ENCODE results near the gene RHOG. TPM values are rescaled to one million over a fixed set of nuclear protein-coding genes. Genes with fewer than 3 reads are reported as not detected.

RHOG gene
- polyA plus RNA-seq, 1 donor = 19.4 TPM

Other genes with a start within 250 kb of the RHOG start
- 4.1 TPM for gene ART5, start 199.0 kb downstream of the RHOG start, polyA plus RNA-seq (ENCODE audit: insufficient read length)
- gene ART1, start 195.8 kb downstream of the RHOG start, polyA plus RNA-seq (ENCODE audit: insufficient read length) = 0.38 TPM
- gene CHRNA10, start 169.6 kb downstream of the RHOG start, polyA plus RNA-seq (ENCODE audit: insufficient read length) = 2.9 TPM
- 78.0 TPM for gene NUP98, start 43.4 kb downstream of the RHOG start, polyA plus RNA-seq (ENCODE audit: insufficient read length)
- gene PGAP2, start 32.4 kb downstream of the RHOG start, polyA plus RNA-seq (ENCODE audit: insufficient read length) = 48.7 TPM
- 37.1 TPM for gene STIM1, start 14.7 kb upstream of the RHOG start, polyA plus RNA-seq (ENCODE audit: insufficient read length)

Measured in left kidney (tissue), 1 donor.